Ishikawa (cell line): ENCODE results near the gene NHLRC2.

Source experiments
- CEBPB ChIP-seq: IDR thresholded peaks from 2 replicates; pipeline ENCODE4 v1.6.1; 2012
- CREB1 ChIP-seq: IDR thresholded peaks from 2 replicates; pipeline ENCODE4 v1.6.1; 2012; ENCODE audit warnings: low read depth
- EGR1 ChIP-seq: IDR thresholded peaks from 2 replicates; pipeline ENCODE4 v1.6.1; 2012
- EP300 ChIP-seq: IDR thresholded peaks from 2 replicates; pipeline ENCODE4 v1.6.1; 2012; ENCODE audit warnings: borderline replicate concordance
- FOXM1 ChIP-seq: IDR thresholded peaks from 2 replicates; pipeline ENCODE4 v1.6.1; 2012; ENCODE audit warnings: low read depth, borderline replicate concordance
- MAX ChIP-seq: IDR thresholded peaks from 2 replicates; pipeline ENCODE4 v1.6.1; 2012
- NFIC ChIP-seq: IDR thresholded peaks from 2 replicates; pipeline ENCODE4 v1.6.1; 2012
- RAD21 ChIP-seq: IDR thresholded peaks from 2 replicates; pipeline ENCODE4 v1.6.1; 2012; ENCODE audit warnings: low read depth
- REST ChIP-seq: IDR thresholded peaks from 2 replicates; pipeline ENCODE4 v1.6.1; 2012; ENCODE audit warnings: low read depth, mild to moderate bottlenecking
- TAF1 ChIP-seq: IDR thresholded peaks from 2 replicates; pipeline ENCODE4 v1.6.1; 2012; ENCODE audit warnings: low read depth, mild to moderate bottlenecking
- TCF12 ChIP-seq: IDR thresholded peaks from 2 replicates; pipeline ENCODE4 v1.6.1; 2012; ENCODE audit warnings: low read depth
- TEAD4 ChIP-seq: IDR thresholded peaks from 2 replicates; pipeline ENCODE4 v1.6.1; 2012
- USF1 ChIP-seq: IDR thresholded peaks from 2 replicates; pipeline ENCODE4 v1.6.1; 2012
- YY1 ChIP-seq: IDR thresholded peaks from 2 replicates; pipeline ENCODE4 v1.6.1; 2012; ENCODE audit warnings: low read depth
- ZBTB7A ChIP-seq: IDR thresholded peaks from 2 replicates; pipeline ENCODE4 v1.6.1; 2012; ENCODE audit warnings: low read depth

NHLRC2 gene

GRCh38 chr10:113911839-113912238 lies 57.4 kb downstream of the NHLRC2 start:
- TF ChIP-seq NFIC: no peak
- TF ChIP-seq TCF12: no peak
- no peak for TF ChIP-seq USF1
- TF ChIP-seq ZBTB7A: no peak
- no peak for TF ChIP-seq EP300
- no peak for TF ChIP-seq CEBPB
- no peak for TF ChIP-seq EGR1

- TF ChIP-seq TEAD4: no peak
- no peak for TF ChIP-seq EP300
- no peak for TF ChIP-seq ZBTB7A
- TF ChIP-seq REST: no peak
- TF ChIP-seq TCF12: no peak
- no peak for TF ChIP-seq CEBPB
- no peak for TF ChIP-seq EGR1
- no peak for TF ChIP-seq MAX
- TF ChIP-seq TAF1: no peak
- TF ChIP-seq NFIC: no peak
- no peak for TF ChIP-seq RAD21
- no peak for TF ChIP-seq YY1
- TF ChIP-seq FOXM1: no peak
These were observed 58.1 kb downstream of the NHLRC2 start for GRCh38 chr10:113912582-113912981.

- TF ChIP-seq FOXM1 (no peak), REST (no peak), TEAD4 (no peak), CREB1 (no peak), YY1 (no peak), USF1 (no peak), TAF1 (no peak), NFIC (no peak)
These were observed 60.5 kb downstream of the NHLRC2 start for GRCh38 chr10:113914956-113915355.

GRCh38 chr10:113915540-113915939 lies 61.1 kb downstream of the NHLRC2 start:
- TF ChIP-seq FOXM1 (no peak), ZBTB7A (no peak), USF1 (no peak), TEAD4 (no peak), EP300 (no peak), CEBPB (no peak), TAF1 (no peak), NFIC (no peak), MAX (no peak)

GRCh38 chr10:113916053-113916452 lies 61.6 kb downstream of the NHLRC2 start:
- TF ChIP-seq TAF1: no peak
- TF ChIP-seq TCF12: no peak
- no peak for TF ChIP-seq REST
- TF ChIP-seq TEAD4: no peak
- TF ChIP-seq ZBTB7A: no peak
- no peak for TF ChIP-seq EP300
- TF ChIP-seq YY1: no peak
- no peak for TF ChIP-seq RAD21
- no peak for TF ChIP-seq EGR1
- TF ChIP-seq CREB1: no peak
